Rectal smooth muscle tissue (tissue), 1 donor: ENCODE measurements around the gene HMGN2.
"Not testable (repeated sequence)": the region's sequence is repeated elsewhere in the genome, so short reads cannot be mapped to it uniquely, and the experiment has no call there.

Experiments used
- H3K27ac ChIP-seq: one replicate; pipeline ENCODE4 v1.7.0; 2013; ENCODE audit warnings: low read depth, low read length, inconsistent platforms
- H3K27me3 ChIP-seq: one replicate; pipeline ENCODE4 v1.7.0; 2013; ENCODE audit warnings: low read length; ENCODE audit not compliant: control insufficient read depth, insufficient read depth
- H3K36me3 ChIP-seq: one replicate; pipeline ENCODE4 v1.7.0; 2013; ENCODE audit warnings: low read length; ENCODE audit not compliant: control insufficient read depth, insufficient read depth
- H3K4me1 ChIP-seq: one replicate; pipeline ENCODE4 v1.7.0; 2013; ENCODE audit warnings: low read length; ENCODE audit not compliant: control insufficient read depth, insufficient read depth
- H3K4me3 ChIP-seq: one replicate; pipeline ENCODE4 v1.7.0; 2013; ENCODE audit warnings: low read length
- H3K9ac ChIP-seq: one replicate; pipeline ENCODE4 v1.7.0; 2013; ENCODE audit warnings: low read length

Gene HMGN2

GRCh38 chr1:26483980-26484379 lies 11.7 kb downstream of the HMGN2 start:
- no peak overlapping the region for H3K9ac ChIP-seq
- H3K27me3 ChIP-seq: no peaks in the 10 kb centered on the region
- H3K4me3 ChIP-seq: no peak overlapping the region
- H3K36me3 ChIP-seq: no peaks in the 10 kb centered on the region
- no peak overlapping the region for H3K27ac ChIP-seq
- no peaks in the 10 kb centered on the region for H3K4me1 ChIP-seq

GRCh38 chr1:26490155-26490554 lies 17.9 kb downstream of the HMGN2 start:
- no peak overlapping the region for H3K27ac ChIP-seq
- no peaks in the 10 kb centered on the region for H3K4me1 ChIP-seq
- no peaks in the 10 kb centered on the region for H3K36me3 ChIP-seq
- H3K27me3 ChIP-seq: no peaks in the 10 kb centered on the region
- H3K4me3 ChIP-seq: no peak overlapping the region
- no peak overlapping the region for H3K9ac ChIP-seq

GRCh38 chr1:26493267-26493666 lies 21.0 kb downstream of the HMGN2 start:
- H3K36me3 ChIP-seq: no peaks in the 10 kb centered on the region
- H3K4me3 ChIP-seq: no peak overlapping the region
- H3K9ac ChIP-seq: no peak overlapping the region
- H3K27me3 ChIP-seq: no peaks in the 10 kb centered on the region
- H3K27ac ChIP-seq: no peak overlapping the region
- no peaks in the 10 kb centered on the region for H3K4me1 ChIP-seq

- Histone ChIP-seq H3K36me3 (no peaks in the 10 kb centered on the region), H3K9ac (no peak overlapping the region), H3K4me3 (no peak overlapping the region), H3K27ac (no peak overlapping the region), H3K27me3 (no peaks in the 10 kb centered on the region), H3K4me1 (no peaks in the 10 kb centered on the region)
These were observed 21.7 kb downstream of the HMGN2 start for GRCh38 chr1:26493938-26494337.

GRCh38 chr1:26496861-26497260 lies 24.6 kb downstream of the HMGN2 start:
- H3K36me3 ChIP-seq: no peaks in the 10 kb centered on the region
- H3K9ac ChIP-seq: no peak overlapping the region
- no peaks in the 10 kb centered on the region for H3K27me3 ChIP-seq
- H3K4me3 ChIP-seq: no peak overlapping the region
- no peaks in the 10 kb centered on the region for H3K4me1 ChIP-seq
- H3K27ac ChIP-seq: no peak overlapping the region

DNA sequence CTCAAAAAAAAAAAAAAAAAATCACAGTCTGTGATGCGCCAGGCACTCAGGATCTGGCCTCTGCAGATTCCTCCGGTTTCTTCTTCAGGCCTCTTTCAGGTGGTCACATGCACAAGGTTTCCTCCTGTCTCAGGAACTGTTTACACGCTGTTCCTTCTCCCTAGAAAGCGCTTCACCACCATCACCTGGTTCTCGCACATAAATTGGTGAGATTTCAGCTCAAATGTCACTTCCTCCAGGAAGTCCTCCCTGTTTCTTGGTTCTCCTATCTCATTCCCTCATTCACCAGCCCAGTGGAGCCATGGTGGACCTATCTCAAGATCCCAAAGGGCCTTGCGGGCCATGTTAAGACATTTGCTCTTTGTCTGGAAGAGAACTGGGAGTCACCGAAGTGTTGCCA lies 26.7 kb downstream of the HMGN2 start:
- no peak overlapping the region for H3K27ac ChIP-seq
- no peak overlapping the region for H3K4me3 ChIP-seq
- no peak overlapping the region for H3K9ac ChIP-seq
- H3K27me3 ChIP-seq: no peaks in the 10 kb centered on the region
- H3K4me1 ChIP-seq: no peaks in the 10 kb centered on the region
- no peaks in the 10 kb centered on the region for H3K36me3 ChIP-seq

GRCh38 chr1:26500488-26501175 lies 28.4 kb downstream of the HMGN2 start:
- Histone ChIP-seq H3K4me1 (no peaks in the 10 kb centered on the region), H3K36me3 (no peaks in the 10 kb centered on the region), H3K27ac (peak overlapping the region; percentile 86), H3K27me3 (no peaks in the 10 kb centered on the region), H3K9ac (peak overlapping the region; percentile 35), H3K4me3 (peak overlapping the region; percentile 84)

GRCh38 chr1:26510711-26511110 lies 38.5 kb downstream of the HMGN2 start:
- H3K27me3 ChIP-seq, H3K27ac ChIP-seq: not testable (repeated sequence)

DNA sequence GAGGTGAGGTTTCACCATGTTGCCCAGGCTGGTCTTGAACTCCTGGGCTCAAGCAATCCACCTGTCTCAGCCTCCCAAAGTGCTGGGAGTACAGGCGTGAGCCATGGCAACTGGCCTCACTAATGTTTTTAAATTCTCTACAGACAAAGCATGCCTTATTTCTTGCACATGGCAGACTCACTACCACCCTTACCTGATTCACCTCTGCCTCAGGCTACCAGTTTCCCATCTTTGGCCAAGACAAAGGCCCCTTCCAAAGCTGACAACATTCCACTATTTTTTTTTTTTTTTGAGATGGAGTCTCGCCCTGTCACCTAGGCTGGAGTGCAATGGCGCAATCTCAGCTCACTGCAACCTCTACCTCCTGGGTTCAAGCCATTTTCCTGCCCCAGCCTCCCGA lies 43.6 kb downstream of the HMGN2 start:
- not testable (repeated sequence) for H3K27ac ChIP-seq, H3K9ac ChIP-seq, H3K36me3 ChIP-seq, H3K4me3 ChIP-seq, H3K4me1 ChIP-seq, H3K27me3 ChIP-seq

More at GRCh38 chr1:26510711-26511110, 38.5 kb downstream of the HMGN2 start:
- not testable (repeated sequence) for H3K4me1 ChIP-seq, H3K9ac ChIP-seq, H3K4me3 ChIP-seq, H3K36me3 ChIP-seq

GRCh38 chr1:26516987-26517765 lies 44.9 kb downstream of the HMGN2 start:
- Histone ChIP-seq H3K9ac (no peak overlapping the region), H3K4me3 (no peak overlapping the region), H3K27ac (no peak overlapping the region), H3K36me3 (no peaks in the 10 kb centered on the region), H3K4me1 (no peaks in the 10 kb centered on the region), H3K27me3 (no peaks in the 10 kb centered on the region)

GRCh38 chr1:26517766-26518049 lies 45.5 kb downstream of the HMGN2 start:
- no peak overlapping the region for H3K27ac ChIP-seq
- H3K4me3 ChIP-seq: no peak overlapping the region
- no peaks in the 10 kb centered on the region for H3K4me1 ChIP-seq
- no peak overlapping the region for H3K9ac ChIP-seq
- H3K36me3 ChIP-seq: no peaks in the 10 kb centered on the region
- H3K27me3 ChIP-seq: no peaks in the 10 kb centered on the region

DNA sequence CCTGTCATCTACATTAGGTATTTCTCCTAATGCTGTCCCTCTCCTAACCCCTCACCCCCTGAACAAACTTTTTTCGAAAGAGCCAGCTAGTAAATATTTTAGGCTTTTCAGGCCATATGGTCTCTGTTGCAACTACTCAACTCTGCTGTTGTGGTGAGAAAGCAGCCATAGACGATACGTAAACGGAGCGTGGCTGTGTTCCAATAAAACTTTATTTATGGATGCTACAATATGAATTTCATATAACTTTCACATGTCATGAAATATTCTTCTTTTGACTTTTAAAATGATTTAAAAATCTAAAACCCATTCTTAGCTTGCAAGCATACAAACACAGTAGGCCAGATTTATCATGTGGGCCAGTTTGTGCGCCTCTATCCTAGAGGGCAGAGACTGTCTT lies 46.1 kb downstream of the HMGN2 start:
- H3K27ac ChIP-seq: no peak overlapping the region
- no peaks in the 10 kb centered on the region for H3K36me3 ChIP-seq
- no peaks in the 10 kb centered on the region for H3K27me3 ChIP-seq
- H3K4me1 ChIP-seq: no peaks in the 10 kb centered on the region
- no peak overlapping the region for H3K4me3 ChIP-seq
- H3K9ac ChIP-seq: no peak overlapping the region

- H3K27ac ChIP-seq: no peak overlapping the region
- no peak overlapping the region for H3K9ac ChIP-seq
- no peaks in the 10 kb centered on the region for H3K36me3 ChIP-seq
- H3K4me1 ChIP-seq: no peaks in the 10 kb centered on the region
- no peaks in the 10 kb centered on the region for H3K27me3 ChIP-seq
- no peak overlapping the region for H3K4me3 ChIP-seq
These were observed 48.1 kb downstream of the HMGN2 start for GRCh38 chr1:26520339-26520738.
